ENCODE results near the gene LHX2. TPM values are rescaled to one million over a fixed set of nuclear protein-coding genes. Genes with fewer than 3 reads are reported as not detected.

LHX2 gene
- total and polyA plus RNA-seq, 7 donors, result not detected

DNA sequence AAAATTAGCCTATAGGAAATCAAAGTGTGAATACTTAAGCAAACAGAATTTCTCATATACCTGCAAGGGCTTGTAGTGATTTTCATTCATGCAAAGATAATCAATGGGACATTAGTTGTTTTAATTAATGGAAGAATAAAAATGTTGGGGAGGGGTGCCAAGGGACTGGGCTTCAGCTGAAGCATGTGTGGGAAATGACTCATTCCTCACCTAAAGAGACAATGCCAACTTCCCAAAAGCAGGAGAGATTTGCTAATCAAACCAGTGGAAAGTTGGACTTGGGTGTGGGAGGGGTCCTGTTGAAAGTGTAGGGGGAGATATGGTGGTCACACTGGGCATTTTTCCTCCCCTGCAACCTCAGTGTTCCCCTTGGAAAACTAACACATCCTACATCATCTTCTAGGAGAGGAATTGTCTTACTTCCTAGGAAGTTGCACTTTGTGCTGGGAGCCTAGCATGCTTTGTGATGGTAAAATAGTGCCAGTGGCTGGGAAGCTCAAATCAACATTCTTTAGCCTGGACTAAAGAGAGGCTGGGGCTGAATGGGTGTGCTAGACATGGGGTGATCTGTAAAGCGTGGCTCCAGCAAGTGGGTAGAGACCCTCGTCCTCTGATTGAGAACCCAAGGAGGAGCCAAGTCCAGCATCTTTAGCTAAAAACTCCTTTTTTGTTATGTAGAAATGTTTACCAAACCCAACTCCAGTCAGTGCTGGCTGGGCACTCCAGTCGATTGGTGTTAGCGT, 6.4 kb upstream of the LHX2 start:
- H3K27ac ChIP-seq, result no peak overlapping the region
- peaks cover 0 to 99% (median 42%) of the 10 kb centered on the region in 3 donors for H3K27me3 ChIP-seq (ENCODE audit: insufficient read depth in 3 of 3, low read length in 2 of 3)
- no peak for TF ChIP-seq CTCF (IDR thresholded peaks at IDR 0.05)
- no peaks in the 10 kb centered on the region for H3K36me3 ChIP-seq (ENCODE audit: insufficient read depth in 1 of 2, low read depth in 1 of 2)
- H3K9me3 ChIP-seq, result no peaks in the 10 kb centered on the region
- intact Hi-C loops (cut with DNase I), result no loop called here
- DNase-seq (no peak), ATAC-seq (no peak)
- WGBS, 3 donors, result 38 to 51% (median 45%) methylated on average over 4 of the region's 4 CpGs
- H3K4me3 ChIP-seq, result no peak overlapping the region
- H3K4me1 ChIP-seq, result peaks cover 6% of the 10 kb centered on the region

DNA sequence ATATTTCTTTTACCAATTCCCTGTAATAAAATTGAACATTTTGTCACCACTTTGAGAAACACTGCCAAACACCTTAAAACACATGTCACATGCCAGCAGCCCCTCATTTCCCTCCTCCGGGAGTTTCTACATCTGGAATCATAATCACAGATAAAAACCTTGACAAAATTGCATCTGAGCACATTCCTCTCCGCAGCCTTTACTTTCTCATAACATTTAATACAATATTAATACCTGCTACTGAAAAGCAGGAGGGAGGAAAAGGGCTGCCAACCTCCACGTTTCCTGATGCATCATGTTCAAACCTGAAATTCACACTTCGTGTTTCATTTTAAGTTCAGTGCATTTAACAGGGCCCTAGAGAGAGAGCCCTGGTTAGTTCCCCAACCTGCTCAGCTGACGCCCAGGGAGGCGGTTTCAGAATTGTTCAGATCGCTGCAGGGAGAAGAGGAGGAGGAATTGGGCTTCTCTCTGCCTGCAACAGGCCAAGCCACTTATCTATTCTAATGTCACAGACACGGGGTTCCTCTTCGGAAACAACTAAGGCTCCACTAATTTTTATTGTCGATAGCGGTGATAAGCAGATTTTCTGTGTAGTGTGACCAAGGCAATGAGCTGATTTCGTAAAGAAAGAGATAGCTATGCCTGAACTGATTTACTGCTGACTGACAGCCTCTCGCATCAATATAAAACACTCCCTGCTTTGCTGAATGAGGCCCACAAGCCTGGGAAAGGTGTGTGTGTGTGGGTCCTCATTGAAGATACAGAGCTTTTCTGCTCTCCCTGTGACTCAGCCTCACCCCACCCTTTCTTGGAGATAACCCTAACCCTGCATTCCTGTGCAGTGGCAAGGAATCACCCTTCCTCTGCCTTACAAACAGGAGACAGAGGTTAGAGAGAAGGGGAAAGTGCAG, 4.9 kb upstream of the LHX2 start:
- H3K4me1 ChIP-seq, result peaks cover 11% of the 10 kb centered on the region
- H3K9me3 ChIP-seq, result no peaks in the 10 kb centered on the region
- no peak for DNase-seq
- 48 to 58% (median 56%) methylated on average over 13 of the region's 13 CpGs for WGBS, 3 donors
- no peak overlapping the region for H3K27ac ChIP-seq
- intact Hi-C loops (cut with DNase I), result no loop called here
- H3K27me3 ChIP-seq (ENCODE audit: insufficient read depth in 3 of 3, low read length in 2 of 3), result peaks cover 0 to 96% (median 44%) of the 10 kb centered on the region in 3 donors
- ATAC-seq, result no peak
- no peak for TF ChIP-seq CTCF (IDR thresholded peaks at IDR 0.05)
- no peak overlapping the region for H3K4me3 ChIP-seq
- no peaks in the 10 kb centered on the region for H3K36me3 ChIP-seq (ENCODE audit: insufficient read depth in 1 of 2, low read depth in 1 of 2)

DNA sequence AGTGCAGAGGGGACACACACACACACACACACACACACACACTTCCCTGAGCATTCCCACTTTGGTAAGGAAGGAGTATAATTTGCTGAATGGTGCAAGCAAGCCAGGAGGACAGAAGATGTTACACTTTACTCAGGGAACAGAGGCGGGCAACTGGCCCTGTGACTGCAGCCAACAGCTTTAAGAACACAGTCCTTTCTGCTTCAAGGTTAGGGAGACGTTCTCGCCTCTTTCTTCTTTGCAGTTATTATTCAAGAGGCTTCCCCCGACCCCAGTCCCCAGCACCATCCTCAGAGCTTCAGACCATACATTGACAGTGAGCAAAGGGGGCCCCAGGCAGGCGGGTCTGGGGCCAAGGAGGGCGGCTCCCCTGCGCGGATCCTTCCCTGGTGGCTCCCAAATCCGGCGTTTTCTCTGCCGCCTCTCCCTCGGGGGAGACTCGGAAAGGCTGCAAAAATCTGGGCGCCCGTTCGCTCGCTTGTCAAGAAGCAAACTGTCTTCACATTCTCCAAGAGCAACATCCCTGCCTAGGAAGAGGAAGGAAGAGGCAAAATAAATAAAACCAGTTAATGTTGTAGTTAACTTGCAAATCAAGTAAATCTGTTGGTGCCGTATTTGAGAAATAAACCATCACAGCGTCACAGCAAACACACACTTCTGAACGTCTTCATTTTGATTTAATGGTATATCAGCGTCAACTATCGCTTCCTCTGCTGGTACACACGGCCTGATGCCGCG, 3.8 kb upstream of the LHX2 start:
- H3K9me3 ChIP-seq, result no peaks in the 10 kb centered on the region
- ATAC-seq (no peak), DNase-seq (no peak)
- no peak for TF ChIP-seq CTCF (IDR thresholded peaks at IDR 0.05)
- peaks cover 0 to 96% (median 51%) of the 10 kb centered on the region in 3 donors for H3K27me3 ChIP-seq (ENCODE audit: insufficient read depth in 3 of 3, low read length in 2 of 3)
- intact Hi-C loops (cut with DNase I), result no loop called here
- 13 to 14% (median 14%) methylated on average over 25 of the region's 25 CpGs for WGBS, 3 donors
- peaks cover 11% of the 10 kb centered on the region for H3K4me1 ChIP-seq
- H3K4me3 ChIP-seq, result peak overlapping the region; percentile 53
- H3K27ac ChIP-seq, result no peak overlapping the region
- no peaks in the 10 kb centered on the region for H3K36me3 ChIP-seq (ENCODE audit: insufficient read depth in 1 of 2, low read depth in 1 of 2)

- Histone ChIP-seq H3K4me3 (peak overlapping the region; percentile 53), H3K9me3 (no peaks in the 10 kb centered on the region), H3K4me1 (peaks cover 11% of the 10 kb centered on the region), H3K27me3 (ENCODE audit: insufficient read depth in 3 of 3, low read length in 2 of 3) (peaks cover 0 to 98% (median 56%) of the 10 kb centered on the region in 3 donors), H3K27ac (no peak overlapping the region), H3K36me3 (ENCODE audit: insufficient read depth in 1 of 2, low read depth in 1 of 2) (no peaks in the 10 kb centered on the region)
- ATAC-seq (no peak), DNase-seq (no peak)
- WGBS, 3 donors, result 1% methylated on average over 18 to 38 of the region's 38 CpGs
- TF ChIP-seq CTCF (IDR thresholded peaks at IDR 0.05), result no peak
- intact Hi-C loops (cut with DNase I), result no loop called here
Observed at GRCh38 chr9:124008303-124008693, 3.3 kb upstream of the LHX2 start.

Measured in psoas muscle (tissue), 8 donors.